G401 (cell line): Measurements from ENCODE around the gene MARCHF3. TPM values are rescaled to one million over a fixed set of nuclear protein-coding genes. Genes with fewer than 3 reads are reported as not detected.
"Not testable (repeated sequence)": the region's sequence is repeated elsewhere in the genome, so short reads cannot be mapped to it uniquely, and the experiment has no call there.

Source experiments
- DNase-seq: peaks from one replicate; pipeline ENCODE4 v3.0.0-alpha.2; 2015; ENCODE audit warnings: low spot score
- in situ Hi-C: cut with HindIII; loops from 2 replicates; pipeline ENCODE4 v1.10.0; 2016; ENCODE audit warnings: low sequenced_read_pairs, mixed read lengths
- total RNA-seq: library from RNA; depleted of rRNA; stranded (reverse); fragments of >200 nt; shearing (Covaris generic); gene quantifications from 2 replicates; pipeline ENCODE4 v1.2.3, GENCODE V29; 2014; rRNA removed

Gene MARCHF3
- total RNA-seq, 1 experiment from 2014 or later: not detected

GRCh38 chr5:126843375-126843774, 187.0 kb downstream of the MARCHF3 start:
- DNase-seq, in situ Hi-C loops: not testable (repeated sequence)

GRCh38 chr5:126839407-126839806, 191.0 kb downstream of the MARCHF3 start:
- DNase-seq, in situ Hi-C loops: not testable (repeated sequence)

GRCh38 chr5:126837906-126838539, 192.3 kb downstream of the MARCHF3 start:
- in situ Hi-C loops: no loop called here
- no peak for DNase-seq

GRCh38 chr5:126837242-126837641, 193.1 kb downstream of the MARCHF3 start:
- in situ Hi-C loops: no loop called here
- no peak for DNase-seq

- DNase-seq: no peak
- in situ Hi-C loops: no loop called here
Measured at GRCh38 chr5:126836778-126837177, 193.6 kb downstream of the MARCHF3 start.

- in situ Hi-C loops: no loop called here
- no peak for DNase-seq
Measured at GRCh38 chr5:126831156-126831555, 199.2 kb downstream of the MARCHF3 start.

GRCh38 chr5:126830061-126830460, 200.3 kb downstream of the MARCHF3 start:
- DNase-seq: no peak
- in situ Hi-C loops: no loop called here

- in situ Hi-C loops: no loop called here
- DNase-seq: no peak
Measured at GRCh38 chr5:126829098-126829497, 201.3 kb downstream of the MARCHF3 start.

- in situ Hi-C loops: no loop called here
- DNase-seq: no peak
Measured at GRCh38 chr5:126826619-126827215, 203.6 kb downstream of the MARCHF3 start.

GRCh38 chr5:126819253-126819652, 211.1 kb downstream of the MARCHF3 start:
- in situ Hi-C loops: no loop called here
- DNase-seq: no peak

- DNase-seq: no peak
- in situ Hi-C loops: no loop called here
Measured at GRCh38 chr5:126818736-126819135, 211.6 kb downstream of the MARCHF3 start.

Other genes with a start within 250 kb of the MARCHF3 start
- gene C5orf63, start 42.9 kb upstream of the MARCHF3 start, total RNA-seq: not detected in 2 replicates